GM21825 (cell line): ENCODE results near the gene MBP.

ENCODE experiments used
- ATAC-seq: cut with Tn5 transposase; IDR thresholded peaks from one replicate; pipeline ENCODE4 v1.9.1; 2021; ENCODE audit warnings: mild to moderate bottlenecking, moderate library complexity; ENCODE audit not compliant: unreplicated experiment

The MBP gene

GRCh38 chr18:77116201-77117080 lies 16.1 kb downstream of the MBP start:
- ATAC-seq = no peak

GRCh38 chr18:77115192-77115953 lies 17.2 kb downstream of the MBP start:
- peak; percentile 13 for ATAC-seq

DNA sequence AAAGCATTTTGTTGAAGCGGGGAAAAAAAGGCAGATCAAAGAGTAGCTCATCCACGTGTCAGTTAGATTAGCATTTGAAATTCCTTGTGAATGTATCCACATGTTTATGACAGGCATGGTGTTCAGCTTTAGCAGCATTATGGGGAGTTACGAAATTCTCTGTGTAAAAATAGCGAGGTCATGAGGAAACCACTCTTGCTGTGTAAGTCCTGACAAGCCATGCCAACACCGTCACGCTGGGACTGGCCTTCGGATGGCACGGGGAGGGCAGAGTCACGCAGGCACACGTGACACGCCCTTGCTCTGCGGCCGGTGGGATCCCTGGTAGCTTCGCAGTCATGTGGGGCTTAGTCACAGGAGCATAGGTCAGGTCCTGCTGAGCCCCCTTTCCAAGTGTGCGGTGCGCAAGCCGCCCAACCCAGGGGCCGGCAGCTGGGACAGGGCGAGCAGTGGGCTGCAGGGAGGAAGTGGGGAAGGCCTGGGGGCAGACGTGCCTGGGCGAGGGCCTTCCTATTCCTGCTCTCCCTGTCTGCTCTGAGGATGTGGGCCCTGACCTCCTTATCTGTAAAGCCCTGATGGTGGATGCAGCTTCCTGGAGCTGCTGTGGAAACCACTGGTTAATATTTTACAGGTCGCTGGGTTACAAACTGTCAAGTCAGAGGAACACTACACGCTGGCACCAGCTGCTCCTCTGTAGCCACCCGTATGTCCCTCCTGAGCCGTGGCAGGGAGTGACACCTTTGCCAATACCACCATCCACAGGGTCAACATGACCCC lies 18.0 kb downstream of the MBP start:
- peak; percentile 89 for ATAC-seq

DNA sequence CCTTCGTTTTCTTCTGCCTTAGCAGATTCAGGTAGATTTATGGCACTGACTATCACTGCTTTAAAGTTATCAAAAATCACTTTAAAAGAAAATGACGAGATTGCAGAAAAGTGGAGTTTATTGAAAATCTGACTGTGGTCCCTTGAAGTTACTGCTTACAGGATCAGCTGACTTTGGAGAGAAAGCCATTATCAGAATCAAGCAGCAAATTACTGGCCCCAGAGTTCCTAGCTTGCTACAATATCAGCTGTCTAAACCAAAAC lies 18.5 kb downstream of the MBP start:
- no peak for ATAC-seq

GRCh38 chr18:77113361-77114151 lies 19.0 kb downstream of the MBP start:
- ATAC-seq = no peak

GRCh38 chr18:77112747-77113092 lies 19.9 kb downstream of the MBP start:
- ATAC-seq = no peak

GRCh38 chr18:77111951-77112746 lies 20.4 kb downstream of the MBP start:
- ATAC-seq = no peak

- no peak for ATAC-seq
Measured at GRCh38 chr18:77111449-77111848, 21.1 kb downstream of the MBP start.

DNA sequence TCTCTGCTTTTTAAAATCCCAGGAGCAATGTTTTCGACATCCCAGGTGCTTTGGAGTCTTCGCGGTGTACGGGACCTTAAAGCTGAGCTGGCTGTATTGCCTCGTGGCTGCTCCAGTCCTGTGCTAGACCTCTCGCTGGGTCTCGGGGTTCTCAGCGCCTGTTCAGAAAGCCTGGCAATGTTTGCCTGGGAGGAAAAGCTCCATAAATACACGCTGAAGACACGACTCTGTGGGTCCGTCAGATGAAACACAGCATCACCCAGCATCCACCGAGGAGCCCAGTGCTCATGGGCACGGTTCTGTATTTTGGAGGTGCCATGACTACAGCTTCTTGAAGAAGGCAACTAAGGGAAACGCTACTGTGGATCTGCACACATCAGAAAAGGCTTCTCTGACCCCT lies 21.6 kb downstream of the MBP start:
- no peak for ATAC-seq

GRCh38 chr18:77110400-77110799 lies 22.2 kb downstream of the MBP start:
- no peak for ATAC-seq

GRCh38 chr18:77109648-77110019 lies 22.9 kb downstream of the MBP start:
- no peak for ATAC-seq

- ATAC-seq = no peak
Measured at GRCh38 chr18:77108821-77109647, 23.5 kb downstream of the MBP start.

GRCh38 chr18:77108001-77108692 lies 24.4 kb downstream of the MBP start:
- ATAC-seq = peak; percentile 51

DNA sequence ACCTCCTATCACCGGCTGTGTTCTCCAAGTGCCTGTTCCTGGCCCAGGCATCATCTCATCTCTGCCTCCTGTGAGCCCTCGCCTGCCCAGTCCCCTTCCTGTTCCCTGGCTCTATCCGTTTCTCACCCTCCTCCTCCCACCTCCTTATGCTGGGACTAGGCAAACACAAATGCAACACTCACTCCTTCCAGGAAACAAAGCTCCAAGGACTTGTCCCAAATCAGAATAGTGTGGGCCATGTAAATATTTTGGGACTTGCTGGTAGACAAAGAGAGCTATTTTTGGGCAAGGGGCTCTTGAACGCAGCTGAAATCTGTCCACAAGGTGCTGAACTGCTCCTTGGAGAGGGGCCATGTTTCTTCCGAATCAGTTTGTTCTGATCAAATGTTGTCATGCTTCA lies 25.3 kb downstream of the MBP start:
- no peak for ATAC-seq

DNA sequence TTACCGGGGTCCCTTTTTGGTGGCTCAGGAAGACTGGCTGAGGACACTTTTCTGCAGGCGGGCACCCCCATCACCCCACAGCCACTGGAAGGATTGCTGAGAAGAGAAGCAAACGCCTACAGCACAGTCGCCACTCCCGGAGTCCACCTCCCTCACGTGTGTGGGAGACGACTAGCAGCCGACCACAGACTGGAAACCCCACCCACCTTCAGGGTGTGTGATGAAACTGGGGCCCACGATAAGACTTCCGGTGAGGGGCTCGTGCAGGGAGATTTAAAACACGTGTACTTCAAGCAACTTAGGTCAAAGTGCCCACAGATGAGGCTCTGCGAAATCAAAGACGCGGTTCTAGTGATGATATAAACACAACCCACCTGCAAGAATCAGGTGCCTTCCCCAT lies 26.3 kb downstream of the MBP start:
- ATAC-seq = no peak

DNA sequence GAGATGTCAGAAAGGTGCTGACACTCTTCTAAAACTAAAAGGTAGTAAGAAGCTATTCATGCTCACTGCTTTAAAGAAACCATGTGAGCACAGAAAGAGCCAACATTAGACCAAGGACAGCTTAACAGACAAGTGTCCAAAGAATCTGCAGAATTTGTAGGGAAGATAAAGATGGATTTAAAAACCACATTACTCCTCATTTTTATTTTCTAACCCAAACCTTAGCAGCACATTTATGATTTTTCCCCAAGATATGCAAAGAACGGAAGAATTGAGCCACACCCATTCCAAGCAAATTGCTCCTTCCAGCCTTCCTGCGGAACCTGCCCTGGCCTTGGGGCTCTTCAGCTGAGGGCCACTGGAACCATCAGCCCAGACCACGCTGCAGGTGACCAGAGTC lies 26.9 kb downstream of the MBP start:
- no peak for ATAC-seq

DNA sequence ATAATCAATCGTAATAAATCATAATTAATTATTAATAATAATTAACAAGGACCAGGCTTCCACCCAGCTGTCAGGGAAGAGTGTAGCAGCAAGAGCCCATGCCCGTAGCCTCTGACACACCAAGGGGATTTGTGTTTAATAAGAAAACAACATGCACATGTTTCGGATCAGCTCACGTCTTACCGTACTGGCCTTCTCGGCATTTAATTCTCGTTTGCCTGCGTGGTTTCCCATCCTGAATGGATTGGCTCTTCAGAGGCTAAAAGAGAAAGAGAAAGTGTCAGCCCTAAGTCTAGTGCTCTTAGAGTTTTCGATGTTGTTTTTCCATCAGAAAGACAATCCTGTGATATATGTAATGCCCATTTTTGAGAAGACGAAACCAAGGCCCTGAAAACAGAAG lies 27.6 kb downstream of the MBP start:
- ATAC-seq = no peak

- ATAC-seq = no peak
Measured at GRCh38 chr18:77103991-77104531, 28.5 kb downstream of the MBP start.
